GM20431 (cell line): ENCODE results near the gene CCT8L2.
"Not testable (repeated sequence)": the region's sequence is repeated elsewhere in the genome, so short reads cannot be mapped to it uniquely, and the experiment has no call there.

ENCODE experiments used
- in situ Hi-C: fragments of 300-500 bp; cut with MseI, MboI; formaldehyde crosslinking; loops from one replicate; pipeline ENCODE4 v1.15.0; 2020; ENCODE audit warnings: low sequenced_read_pairs; ENCODE audit not compliant: unreplicated experiment

CCT8L2 gene, protein sequence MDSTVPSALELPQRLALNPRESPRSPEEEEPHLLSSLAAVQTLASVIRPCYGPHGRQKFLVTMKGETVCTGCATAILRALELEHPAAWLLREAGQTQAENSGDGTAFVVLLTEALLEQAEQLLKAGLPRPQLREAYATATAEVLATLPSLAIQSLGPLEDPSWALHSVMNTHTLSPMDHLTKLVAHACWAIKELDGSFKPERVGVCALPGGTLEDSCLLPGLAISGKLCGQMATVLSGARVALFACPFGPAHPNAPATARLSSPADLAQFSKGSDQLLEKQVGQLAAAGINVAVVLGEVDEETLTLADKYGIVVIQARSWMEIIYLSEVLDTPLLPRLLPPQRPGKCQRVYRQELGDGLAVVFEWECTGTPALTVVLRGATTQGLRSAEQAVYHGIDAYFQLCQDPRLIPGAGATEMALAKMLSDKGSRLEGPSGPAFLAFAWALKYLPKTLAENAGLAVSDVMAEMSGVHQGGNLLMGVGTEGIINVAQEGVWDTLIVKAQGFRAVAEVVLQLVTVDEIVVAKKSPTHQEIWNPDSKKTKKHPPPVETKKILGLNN

DNA sequence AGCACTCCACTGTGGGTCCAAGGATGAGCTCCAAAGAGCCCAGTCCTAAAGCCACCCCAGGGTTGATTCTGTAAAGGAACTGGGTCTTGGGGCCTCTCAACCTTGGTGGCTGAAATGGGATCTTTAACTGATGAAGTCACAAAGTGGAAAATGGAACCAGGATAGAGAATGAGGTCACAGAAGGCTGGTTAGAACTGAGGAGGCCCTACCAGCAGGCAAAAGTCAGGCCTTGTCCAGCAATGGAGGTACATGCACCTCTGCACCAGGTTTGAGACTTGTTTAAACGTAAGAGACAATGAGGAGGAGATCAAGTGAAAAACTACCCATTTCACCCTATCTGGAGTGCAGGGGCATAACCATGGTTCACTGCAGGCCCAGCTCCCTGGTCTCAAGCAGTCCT, at the start of gene CCT8L2:
CCT8L2 (minus strand) TSS at position 101 of the 400 bp plus-strand sequence. CDS start 260 bp downstream, outside the sequence.
- in situ Hi-C loops: not testable (repeated sequence)

- in situ Hi-C loops: not testable (repeated sequence)
Measured at GRCh38 chr22:16635442-16635841, 42.8 kb upstream of the CCT8L2 start.

DNA sequence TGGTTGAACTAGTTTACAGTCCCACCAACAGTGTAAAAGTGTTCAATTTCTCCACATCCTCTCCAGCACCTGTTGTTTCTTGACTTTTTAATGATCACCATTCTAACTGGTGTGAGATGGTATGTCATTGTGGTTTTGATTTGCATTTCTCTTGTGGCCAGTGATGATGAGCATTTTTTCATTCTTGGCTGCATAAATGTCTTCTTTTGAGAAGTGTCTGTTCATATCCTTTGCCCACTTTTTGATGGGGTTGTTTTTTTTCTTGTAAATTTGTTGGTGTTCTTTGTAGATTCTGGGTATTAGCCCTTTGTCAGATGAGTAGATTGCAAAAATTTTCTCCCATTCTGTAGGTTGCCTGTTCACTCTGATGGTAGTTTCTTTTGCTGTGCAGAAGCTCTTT, 41.5 kb upstream of the CCT8L2 start:
- in situ Hi-C loops: not testable (repeated sequence)

GRCh38 chr22:16628476-16628875, 35.9 kb upstream of the CCT8L2 start:
- in situ Hi-C loops: not testable (repeated sequence)

GRCh38 chr22:16625018-16625417, 32.4 kb upstream of the CCT8L2 start:
- in situ Hi-C loops: not testable (repeated sequence)

GRCh38 chr22:16623595-16623994, 31.0 kb upstream of the CCT8L2 start:
- in situ Hi-C loops: not testable (repeated sequence)

DNA sequence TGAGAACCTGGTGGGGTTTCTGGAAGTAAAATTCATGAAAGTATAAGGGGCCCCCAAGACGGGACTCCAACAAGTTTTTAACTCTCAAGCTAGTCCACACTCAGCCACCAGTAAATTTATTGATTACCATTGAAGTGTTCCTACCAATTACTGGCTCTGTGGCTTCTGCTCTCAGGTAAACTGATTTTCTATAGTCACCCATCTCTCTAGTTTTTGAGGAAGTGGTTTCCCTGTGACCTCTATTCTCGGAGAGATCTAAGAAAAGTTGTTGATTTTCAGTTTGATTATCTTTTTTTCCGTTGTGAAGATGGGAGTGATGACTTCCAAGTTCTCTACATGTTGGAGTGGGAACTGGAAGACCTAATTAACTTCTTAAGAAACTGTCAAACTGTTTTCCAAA, 24.9 kb upstream of the CCT8L2 start:
- in situ Hi-C loops: not testable (repeated sequence)

GRCh38 chr22:16616390-16616938, 23.9 kb upstream of the CCT8L2 start:
- in situ Hi-C loops: not testable (repeated sequence)

DNA sequence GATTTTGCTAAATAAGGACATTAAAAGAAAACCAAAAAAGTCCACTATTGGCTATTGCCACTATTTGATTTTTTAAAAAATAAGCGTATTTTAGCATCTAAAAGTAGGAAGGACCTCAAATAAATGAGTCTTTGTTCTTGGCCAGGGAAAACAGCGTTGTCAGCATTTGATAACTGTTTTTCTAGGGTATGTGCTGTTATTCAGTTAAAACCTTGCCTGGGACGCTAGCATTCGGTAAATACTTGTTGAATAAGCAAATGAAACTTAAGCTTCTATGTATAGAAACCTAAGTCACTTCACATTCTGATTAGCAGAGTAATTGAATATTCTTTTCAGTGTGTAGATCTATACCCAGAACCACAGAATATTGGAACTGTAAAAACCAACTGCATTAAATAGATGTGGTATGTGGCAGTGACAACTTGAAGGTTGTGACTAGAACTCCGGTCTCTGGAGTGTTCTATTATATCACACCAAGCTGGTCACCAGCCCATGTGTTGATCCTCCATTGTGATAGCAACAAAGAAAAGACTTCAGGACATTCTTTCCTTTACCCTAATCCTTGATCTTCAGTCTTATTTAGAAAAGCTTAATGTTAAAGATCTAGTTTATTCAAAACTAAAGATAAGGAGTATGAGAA, 23.1 kb upstream of the CCT8L2 start:
- in situ Hi-C loops: not testable (repeated sequence)

DNA sequence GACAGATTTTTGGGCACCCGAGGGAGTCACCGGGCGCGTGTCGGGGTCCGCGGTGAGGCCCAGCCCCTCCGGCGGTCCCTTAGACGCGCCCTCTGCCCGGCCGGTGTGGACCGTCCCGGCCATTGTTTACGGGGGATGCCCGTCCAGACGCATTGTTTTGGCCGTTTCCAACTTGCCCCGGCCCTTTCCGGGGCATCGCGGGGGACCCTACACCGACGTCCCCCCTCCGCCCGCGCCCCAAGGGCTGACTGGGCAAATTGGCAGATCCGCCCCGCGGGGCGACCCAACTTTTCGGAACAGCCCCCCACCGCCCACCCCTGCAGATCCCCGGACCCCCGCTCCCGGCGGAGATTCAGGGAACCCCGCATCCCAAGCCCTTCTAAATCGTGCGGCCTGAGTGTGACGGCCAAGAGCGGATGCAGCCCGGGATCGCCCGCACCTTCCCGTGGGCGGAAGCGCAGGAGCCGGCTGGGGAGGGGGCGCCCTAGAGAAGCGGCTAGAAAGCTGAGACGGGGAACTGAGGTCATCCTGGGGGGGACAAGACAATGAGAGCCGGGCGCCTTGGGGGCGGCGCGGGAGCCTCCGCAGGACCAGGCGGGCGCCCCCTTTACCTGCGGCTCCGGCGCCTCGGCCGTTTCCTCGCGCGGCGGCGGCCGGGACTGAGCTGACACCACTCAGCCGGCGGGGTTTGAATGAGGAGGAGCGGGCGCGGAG, 17.1 kb upstream of the CCT8L2 start:
- in situ Hi-C loops: no loop called here

DNA sequence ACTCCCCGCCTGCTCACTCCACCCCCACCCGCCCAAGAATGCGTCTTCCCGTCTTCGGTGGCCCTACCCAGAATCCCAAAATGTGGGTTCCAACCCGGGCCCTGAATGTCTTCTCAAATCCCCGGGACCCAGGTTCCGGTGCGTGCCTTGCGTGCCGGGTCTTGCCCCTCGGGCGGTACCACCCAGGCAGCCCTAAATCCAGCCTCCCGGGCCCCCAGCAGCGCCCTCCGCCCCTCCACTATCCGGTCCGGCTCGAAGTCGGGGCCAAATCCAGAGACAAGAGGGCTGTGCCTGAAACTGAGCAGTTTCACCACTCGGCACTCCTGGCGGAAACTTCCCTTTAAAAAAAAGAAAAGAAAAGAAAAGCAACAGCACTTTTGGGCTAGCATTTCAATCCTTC, 16.3 kb upstream of the CCT8L2 start:
- in situ Hi-C loops: no loop called here

- in situ Hi-C loops: not testable (repeated sequence)
Measured at GRCh38 chr22:16604257-16604998, 11.8 kb upstream of the CCT8L2 start.

DNA sequence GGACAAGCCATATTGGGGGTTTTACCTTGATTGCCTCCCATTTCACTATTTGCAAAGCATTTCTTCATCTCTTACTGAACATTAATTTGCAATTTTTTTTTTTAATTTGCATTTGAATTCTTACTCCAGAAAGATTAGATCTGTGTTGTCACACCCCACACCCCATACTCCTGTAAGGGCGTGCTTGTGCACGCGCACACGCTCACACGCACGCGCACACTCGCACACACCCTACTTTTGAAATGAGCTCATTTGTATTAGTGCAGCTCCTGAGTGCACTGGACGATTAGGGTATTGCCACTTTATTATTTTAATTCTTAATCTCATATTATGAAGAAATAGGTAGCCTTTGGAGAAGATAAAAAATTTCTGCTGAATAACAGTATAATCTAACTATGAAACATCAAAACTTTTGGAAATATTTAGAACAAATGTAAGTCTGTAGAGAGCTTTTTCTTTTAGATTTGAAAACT, 11.2 kb upstream of the CCT8L2 start:
- in situ Hi-C loops: not testable (repeated sequence)

DNA sequence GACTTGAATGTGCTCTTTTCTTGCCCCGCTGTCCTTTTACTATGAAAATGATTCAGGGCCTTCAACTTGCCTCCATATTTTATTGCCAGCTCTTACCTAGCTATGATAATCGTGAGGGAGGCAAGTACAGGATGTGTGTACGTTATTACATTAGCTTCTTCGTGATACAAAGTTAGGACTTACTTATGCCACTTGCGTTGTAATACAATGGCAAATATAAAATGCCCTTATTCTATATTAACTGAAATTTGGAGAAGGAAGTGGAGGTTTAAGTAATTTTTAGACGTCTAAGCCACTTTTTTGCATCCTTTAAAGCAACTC, 10.8 kb upstream of the CCT8L2 start:
- in situ Hi-C loops: no loop called here

- in situ Hi-C loops: not testable (repeated sequence)
Measured at GRCh38 chr22:16602728-16603447, 10.3 kb upstream of the CCT8L2 start.

DNA sequence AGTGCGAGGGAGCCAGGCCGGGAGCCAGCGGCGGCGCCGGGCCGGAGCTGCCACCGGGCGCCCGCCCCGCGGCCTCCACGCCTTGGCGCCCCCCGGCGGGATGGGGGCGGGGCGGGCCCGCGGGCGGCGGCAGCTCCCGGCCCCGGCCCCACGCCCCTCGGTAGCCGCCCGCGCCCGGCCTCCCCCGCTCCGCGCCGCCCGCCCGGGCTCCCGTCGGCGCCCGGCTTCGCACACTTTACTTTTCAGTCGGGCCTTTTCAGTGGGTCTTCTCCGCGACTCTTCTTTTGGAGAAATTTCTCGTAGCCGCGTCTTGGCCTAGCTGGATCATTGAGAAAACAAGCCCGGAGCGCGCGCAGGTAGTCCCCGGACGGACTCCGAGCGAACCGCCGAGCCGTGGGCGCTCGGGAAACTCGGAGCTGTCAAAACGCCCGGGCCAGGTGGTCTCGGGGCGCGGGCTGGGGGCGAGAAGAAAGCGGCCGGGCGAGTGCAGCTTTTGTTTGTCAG, 9.7 kb upstream of the CCT8L2 start:
- in situ Hi-C loops: not testable (repeated sequence)

GRCh38 chr22:16601437-16602223, 9.0 kb upstream of the CCT8L2 start:
- in situ Hi-C loops: no loop called here
